Colonic mucosa (tissue), 4 donors: Measurements from ENCODE around the gene SIRT7. TPM values are rescaled to one million over a fixed set of nuclear protein-coding genes. Genes with fewer than 3 reads are reported as not detected.

Experiments used
- DNase-seq: peaks from one replicate; pipeline ENCODE4 v3.0.0-alpha.2; 2020
- H3K27ac ChIP-seq: fragments of 200-600 bp; one replicate; pipeline ENCODE4 v1.8.0; 2021
- H3K27me3 ChIP-seq: fragments of 200-600 bp; one replicate; pipeline ENCODE4 v1.8.0; 2021
- H3K36me3 ChIP-seq: fragments of 200-600 bp; one replicate; pipeline ENCODE4 v1.8.0; 2021
- H3K4me1 ChIP-seq: fragments of 200-600 bp; one replicate; pipeline ENCODE4 v1.8.0; 2021; ENCODE audit warnings: mild to moderate bottlenecking
- H3K4me3 ChIP-seq: fragments of 200-600 bp; one replicate; pipeline ENCODE4 v1.8.0; 2021
- H3K9ac ChIP-seq, 2 donors: one replicate each; pipeline ENCODE4 v1.7.0; 2013; ENCODE audit warnings: control low read depth in 2 of 2, low read depth in 2 of 2, low read length in 2 of 2
- H3K9me3 ChIP-seq: fragments of 200-600 bp; one replicate; pipeline ENCODE4 v1.8.0; 2021
- CTCF ChIP-seq: fragments of 200-600 bp; IDR thresholded peaks from one replicate; pipeline ENCODE4 v1.8.0; 2022; ENCODE audit warnings: antibody characterized with exemption, mild to moderate bottlenecking
- intact Hi-C: fragments of 100-400 bp; cut with DNase I; formaldehyde crosslinking; loops from one replicate; pipeline ENCODE4 v1.14.1; 2022
- total RNA-seq, 2 donors: library from RNA; stranded (reverse); fragmentation: NEBNext Ultra II Directional in 1 of 2; extraction: Animal tissue kit (Norgen Biotek cat#: 25700) in 1 of 2; gene quantifications; one replicate each; pipeline ENCODE4 v1.2.1, GENCODE V29; 2021
- donor health status: healthy.
- donor health status: DM: no; HTN: no; CAD: no.
- donor health status: DM: no; HTN: no; CAD: no.

Gene SIRT7
- total RNA-seq, 2 donors from 2014 or later = 43.3 to 81.9 TPM

- Histone ChIP-seq H3K27ac (no peak overlapping the region), H3K36me3 (no peaks in the 10 kb centered on the region), H3K9me3 (no peaks in the 10 kb centered on the region), H3K27me3 (peaks cover 9% of the 10 kb centered on the region), H3K9ac (peak overlapping the region; percentile 51 to 62), H3K4me3 (peak overlapping the region; percentile 36), H3K4me1 (peaks cover 21% of the 10 kb centered on the region)
- TF ChIP-seq CTCF = no peak
- intact Hi-C loops = no loop called here
- DNase-seq = no peak
Measured at GRCh38 chr17:81928544-81929252, 10.7 kb upstream of the SIRT7 start.

GRCh38 chr17:81927653-81928543, 9.9 kb upstream of the SIRT7 start, which contains the start of gene MAFG:
TSS of gene MAFG (minus strand) at chr17:81927735. CDS start at chr17:81923185, 4,550 bp downstream.
- no peak for TF ChIP-seq CTCF
- peak; percentile 93 for DNase-seq
- peak within 1 kb of the TSS; percentile 95 for H3K4me3 ChIP-seq
- H3K4me1 ChIP-seq = peaks cover 23% of the 10 kb centered on the region
- intact Hi-C loops = no loop called here
- H3K27ac ChIP-seq = peak within 1 kb of the TSS; percentile 95
- H3K9me3 ChIP-seq = no peaks in the 10 kb centered on the region
- peaks cover 9% of the 10 kb centered on the region for H3K27me3 ChIP-seq
- peak within 1 kb of the TSS; percentile 92 to 95 for H3K9ac ChIP-seq
- no peaks in the 10 kb centered on the region for H3K36me3 ChIP-seq

- Histone ChIP-seq H3K27ac (peak overlapping the region; percentile 95), H3K4me1 (peaks cover 23% of the 10 kb centered on the region), H3K4me3 (peak overlapping the region; percentile 95), H3K36me3 (no peaks in the 10 kb centered on the region), H3K27me3 (peaks cover 9% of the 10 kb centered on the region), H3K9ac (peak overlapping the region; percentile 92 to 95), H3K9me3 (no peaks in the 10 kb centered on the region)
- no peak for TF ChIP-seq CTCF
- intact Hi-C loops = no loop called here
- no peak for DNase-seq
Measured at GRCh38 chr17:81927152-81927652, 9.2 kb upstream of the SIRT7 start.

- intact Hi-C loops = no loop called here
Measured at GRCh38 chr17:81926451-81927151, 8.6 kb upstream of the SIRT7 start.

More at GRCh38 chr17:81926451-81927151, 8.6 kb upstream of the SIRT7 start:
- peak; percentile 93 for DNase-seq
- peak overlapping the region; percentile 95 for H3K27ac ChIP-seq
- no peaks in the 10 kb centered on the region for H3K9me3 ChIP-seq
- no peak for TF ChIP-seq CTCF
- peaks cover 23% of the 10 kb centered on the region for H3K4me1 ChIP-seq
- peak overlapping the region; percentile 92 to 95 for H3K9ac ChIP-seq
- H3K4me3 ChIP-seq = peak overlapping the region; percentile 95
- no peaks in the 10 kb centered on the region for H3K36me3 ChIP-seq
- H3K27me3 ChIP-seq = peaks cover 9% of the 10 kb centered on the region
